HCT116 (cell line): Measurements from ENCODE around the gene ABHD11. TPM values are rescaled to one million over a fixed set of nuclear protein-coding genes. Genes with fewer than 3 reads are reported as not detected.

Experiments
- ATAC-seq: fragments of 200-7000 bp; cut with Tn5 transposase; 2 replicates; pipeline ENCODE4 v1.9.1; 2020; ENCODE audit warnings: mild to moderate bottlenecking, moderate library complexity
- BruUV-seq: library from RNA; stranded (reverse); fragments of 400-500 nt; replicated peaks from 2 replicates; lab custom pipeline; 2021; lab: Mats Ljungman, UMichigan
- CTCF ChIA-PET: fragments of 300-600 bp; sonication (Branson Sonifier 250); formaldehyde crosslinking; loops from one replicate; lab custom pipeline; 2021; ENCODE audit warnings: antibody characterized with exemption; lab: Charles Lee
- POLR2A ChIA-PET: fragments of 300-600, 350-600 bp; sonication (Branson Sonifier 250); formaldehyde crosslinking; loops from one replicate; lab custom pipeline; 2021; ENCODE audit warnings: antibody characterized with exemption; lab: Charles Lee
- RAD21 ChIA-PET, 2 experiments: fragments of 300-600 bp; sonication (Branson Sonifier 250); formaldehyde crosslinking; loops; one replicate each; lab custom pipeline; 2023; ENCODE audit warnings: low total read pairs in 2 of 2; ENCODE audit not compliant: uncharacterized antibody in 2 of 2, unreplicated experiment in 2 of 2, low non-redundant PET in 1 of 2; lab: Charles Lee
- DNase-seq: peaks from one replicate; pipeline ENCODE4 v3.0.0-alpha.2; 2010; ENCODE audit warnings: low read depth, low spot score
- H2AFZ ChIP-seq: fragments of 200-600 bp; shearing (Covaris generic), sonication (generic); 2 replicates; pipeline ENCODE4 v1.6.1; 2017; ENCODE audit warnings: low read depth, mixed run types, mixed read lengths, antibody characterized with exemption, low read length; ENCODE audit not compliant: poor library complexity, severe bottlenecking
- H3K27ac ChIP-seq: 2 replicates; pipeline ENCODE4 v1.5.1; 2012; ENCODE audit warnings: low read depth, low read length
- H3K27me3 ChIP-seq: fragments of 200-600 bp; sonication (generic); 2 replicates; pipeline ENCODE4 v1.6.1; 2016; ENCODE audit warnings: mixed run types, low read length, mixed read lengths; ENCODE audit not compliant: insufficient read depth
- H3K36me3 ChIP-seq, 2 experiments: fragments of 200-500 bp in 1 of 2; fragments of 200-600 bp in 1 of 2; sonication (Bioruptor generic) in 1 of 2; sonication (generic) in 1 of 2; 2 replicates each; pipeline versions ENCODE4 v1.5.1 to v1.6.1; 2014 to 2016; ENCODE audit warnings: low read length in 2 of 2, inconsistent platforms in 1 of 2, mixed read lengths in 1 of 2, mixed run types in 1 of 2; ENCODE audit not compliant: insufficient read depth in 2 of 2, control insufficient read depth in 1 of 2
- H3K4me1 ChIP-seq, 2 experiments: fragments of 200-600 bp in 1 of 2; sonication (generic) in 1 of 2; 2 replicates each; pipeline versions ENCODE4 v1.5.1 to v1.6.1; 2012 to 2017; ENCODE audit warnings: low read length in 2 of 2, inconsistent platforms in 1 of 2, mild to moderate bottlenecking in 1 of 2, mixed read lengths in 1 of 2, mixed run types in 1 of 2, moderate library complexity in 1 of 2; ENCODE audit not compliant: insufficient read depth in 2 of 2, control insufficient read depth in 1 of 2
- H3K4me2 ChIP-seq: fragments of 200-600 bp; sonication (generic); 2 replicates; pipeline ENCODE4 v1.6.1; 2017; ENCODE audit warnings: mixed run types, low read length, mixed read lengths
- H3K4me3 ChIP-seq, 2 experiments: fragments of 200-600 bp in 1 of 2; sonication (generic) in 1 of 2; replicated peaks in 1 of 2; 2 replicates each; pipeline ENCODE4 v1.5.1; 2011 to 2016; ENCODE audit warnings: low read length in 2 of 2, control low read depth in 1 of 2, low read depth in 1 of 2, mild to moderate bottlenecking in 1 of 2, mixed read lengths in 1 of 2, mixed run types in 1 of 2
- H3K79me2 ChIP-seq: fragments of 200-600 bp; sonication (generic); 2 replicates; pipeline ENCODE4 v1.6.1; 2017; ENCODE audit warnings: mild to moderate bottlenecking, mixed run types, low read length, moderate library complexity, mixed read lengths; ENCODE audit not compliant: insufficient read depth
- H3K9ac ChIP-seq: fragments of 200-600 bp; sonication (generic); 2 replicates; pipeline ENCODE4 v1.6.1; 2016; ENCODE audit warnings: low read length, mixed read lengths
- H3K9me2 ChIP-seq: fragments of 200-600 bp; sonication (generic), shearing (Covaris generic); 2 replicates; pipeline ENCODE4 v1.6.1; 2017; ENCODE audit warnings: mixed run types, mild to moderate bottlenecking, moderate library complexity; ENCODE audit not compliant: insufficient read depth
- H3K9me3 ChIP-seq, 2 experiments: fragments of 200-500 bp in 1 of 2; fragments of 200-600 bp in 1 of 2; sonication (Bioruptor generic) in 1 of 2; sonication (generic) in 1 of 2; 2 replicates each; pipeline ENCODE4 v1.6.1; 2014 to 2017; ENCODE audit warnings: low read length in 2 of 2, mixed read lengths in 2 of 2, inconsistent platforms in 1 of 2, low read depth in 1 of 2, mild to moderate bottlenecking in 1 of 2, mixed run types in 1 of 2, moderate library complexity in 1 of 2; ENCODE audit not compliant: control insufficient read depth in 1 of 2, insufficient read depth in 1 of 2
- H4K20me1 ChIP-seq: fragments of 200-600 bp; sonication (generic), shearing (Covaris generic); 2 replicates; pipeline ENCODE4 v1.6.1; 2017; ENCODE audit warnings: mixed run types, mild to moderate bottlenecking, moderate library complexity; ENCODE audit not compliant: insufficient read depth
- CBX3 ChIP-seq: IDR thresholded peaks from 2 replicates; pipeline ENCODE4 v1.6.1; 2012; ENCODE audit warnings: low read depth
- CEBPB ChIP-seq: IDR thresholded peaks from 2 replicates; pipeline ENCODE4 v1.6.1; 2012; ENCODE audit warnings: low read depth
- EGR1 ChIP-seq: IDR thresholded peaks from 2 replicates; pipeline ENCODE4 v1.6.1; 2012; ENCODE audit warnings: low read depth
- ELF1 ChIP-seq: IDR thresholded peaks from 2 replicates; pipeline ENCODE4 v1.6.1; 2012; ENCODE audit warnings: low read depth, borderline replicate concordance
- EZH2 ChIP-seq: fragments of 200-600 bp; sonication (generic); IDR thresholded peaks from 2 replicates; pipeline ENCODE4 v1.6.1; 2017; ENCODE audit warnings: antibody characterized with exemption, mixed run types
- FOSL1 ChIP-seq: IDR thresholded peaks from 2 replicates; pipeline ENCODE4 v1.6.1; 2012; ENCODE audit warnings: low read depth
- JUND ChIP-seq: IDR thresholded peaks from 2 replicates; pipeline ENCODE4 v1.6.1; 2012
- POLR2A ChIP-seq: IDR thresholded peaks from 2 replicates; pipeline ENCODE4 v1.7.0; 2011; ENCODE audit warnings: borderline replicate concordance; ENCODE audit not compliant: insufficient read depth, insufficient read length; ENCODE audit errors: extremely low read depth
- RAD21 ChIP-seq: IDR thresholded peaks from 2 replicates; pipeline ENCODE4 v1.6.1; 2012; ENCODE audit warnings: low read depth, mild to moderate bottlenecking
- SIN3A ChIP-seq: IDR thresholded peaks from 2 replicates; pipeline ENCODE4 v1.6.1; 2012; ENCODE audit warnings: low read depth
- SP1 ChIP-seq: IDR thresholded peaks from 2 replicates; pipeline ENCODE4 v1.6.1; 2012; ENCODE audit warnings: low read depth
- SRF ChIP-seq: IDR thresholded peaks from 2 replicates; pipeline ENCODE4 v1.6.1; 2012; ENCODE audit warnings: low read depth
- TCF7L2 ChIP-seq: IDR thresholded peaks from 2 replicates; pipeline ENCODE4 v1.7.0; 2011; ENCODE audit warnings: borderline replicate concordance, inconsistent platforms; ENCODE audit not compliant: insufficient read depth, insufficient read length; ENCODE audit errors: extremely low read depth
- YY1 ChIP-seq: IDR thresholded peaks from 2 replicates; pipeline ENCODE4 v1.6.1; 2011; ENCODE audit warnings: low read length, low read depth, moderate library complexity, mild to moderate bottlenecking; ENCODE audit not compliant: insufficient replicate concordance; ENCODE audit errors: extremely low read depth
- ZFX ChIP-seq: fragments of 450-650 bp; IDR thresholded peaks from 2 replicates; pipeline ENCODE4 v1.6.1; 2017
- ZNF274 ChIP-seq: fragments of 200-500 bp; sonication (Bioruptor generic); IDR thresholded peaks from 2 replicates; pipeline ENCODE4 v1.6.1; 2014; ENCODE audit warnings: mild to moderate bottlenecking, low read depth, low read length, inconsistent platforms
- intact Hi-C: fragments of 100-400 bp; cut with micrococcal nuclease; formaldehyde crosslinking; loops from 2 replicates; pipeline ENCODE4 v1.10.0; 2022
- total RNA-seq: library from RNA; stranded (reverse); gene quantifications from one replicate; pipeline ENCODE4 v1.2.1, GENCODE V29; 2021; ENCODE audit not compliant: unreplicated experiment
- TF ChIP-seq, protein P1 (sequence below): IDR thresholded peaks from 2 replicates; pipeline ENCODE4 v1.6.1; 2011; ENCODE audit warnings: mild to moderate bottlenecking, low read length, moderate library complexity; ENCODE audit not compliant: insufficient replicate concordance; ENCODE audit errors: extremely low read depth
- TF ChIP-seq, protein P2 (sequence below): IDR thresholded peaks from 2 replicates; pipeline ENCODE4 v1.6.1; 2012; ENCODE audit warnings: low read depth

Gene ABHD11
- total RNA-seq, 1 experiment from 2014 or later, result 69.8 TPM

DNA sequence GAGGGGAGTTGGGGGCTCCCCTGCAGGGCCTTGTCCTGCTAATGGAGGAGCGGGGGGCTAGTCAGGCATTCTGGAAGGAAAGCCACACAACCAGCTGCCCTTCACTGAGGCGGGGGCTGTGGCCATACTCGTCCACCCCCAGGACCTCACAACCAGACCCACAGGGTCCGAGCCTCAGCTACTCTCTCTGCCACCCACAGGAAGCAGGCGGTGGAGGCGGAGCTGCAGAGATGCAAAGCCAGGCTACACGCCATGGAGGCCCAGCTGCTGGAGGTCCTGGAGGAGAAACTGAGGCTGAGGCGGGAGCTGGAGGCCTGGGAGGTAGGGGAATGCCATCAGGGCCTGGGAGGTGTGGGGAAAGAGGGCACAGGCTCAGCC, 3.1 kb downstream of the ABHD11 start:
- no TSS peak for BruUV-seq
- no peak for DNase-seq
- H3K4me2 ChIP-seq, result peak overlapping the region; percentile 58
- no peaks in the 10 kb centered on the region for H3K9me3 ChIP-seq
- CTCF ChIA-PET, result interaction anchor here (1.2 to 1.9 kb wide), 6 partner anchors 10 to 128 kb away, joined by 4 to 18 read pairs (median 7); no protein-coding TSS in a partner anchor
- intact Hi-C loops, result loop anchor here (10.0 kb wide), 1 partner anchor 411 kb away; the partner anchor contains the start of genes FKBP6 and TRIM50
- no peak overlapping the region for H3K4me3 ChIP-seq
- peaks cover 28% of the 10 kb centered on the region for H3K79me2 ChIP-seq
- no peak for ATAC-seq
- peaks cover 7 to 22% of the 10 kb centered on the region in 2 experiments; a peak in 1 of 4 replicates for H3K36me3 ChIP-seq
- H3K9ac ChIP-seq, result peak overlapping the region; percentile 54
- no peaks in the 10 kb centered on the region for H3K9me2 ChIP-seq
- peaks cover 8% of the 10 kb centered on the region; the same call in 1 of the 2 replicates for H4K20me1 ChIP-seq
- no peak overlapping the region for H2AFZ ChIP-seq
- no peak for TF ChIP-seq FOSL1
- no peak for TF ChIP-seq ZFX
- TF ChIP-seq SRF, result no peak
- TF ChIP-seq EZH2, result no peak
- TF ChIP-seq POLR2A, result no peak
- TF ChIP-seq CBX3, result no peak
- TF ChIP-seq, protein P1, sequence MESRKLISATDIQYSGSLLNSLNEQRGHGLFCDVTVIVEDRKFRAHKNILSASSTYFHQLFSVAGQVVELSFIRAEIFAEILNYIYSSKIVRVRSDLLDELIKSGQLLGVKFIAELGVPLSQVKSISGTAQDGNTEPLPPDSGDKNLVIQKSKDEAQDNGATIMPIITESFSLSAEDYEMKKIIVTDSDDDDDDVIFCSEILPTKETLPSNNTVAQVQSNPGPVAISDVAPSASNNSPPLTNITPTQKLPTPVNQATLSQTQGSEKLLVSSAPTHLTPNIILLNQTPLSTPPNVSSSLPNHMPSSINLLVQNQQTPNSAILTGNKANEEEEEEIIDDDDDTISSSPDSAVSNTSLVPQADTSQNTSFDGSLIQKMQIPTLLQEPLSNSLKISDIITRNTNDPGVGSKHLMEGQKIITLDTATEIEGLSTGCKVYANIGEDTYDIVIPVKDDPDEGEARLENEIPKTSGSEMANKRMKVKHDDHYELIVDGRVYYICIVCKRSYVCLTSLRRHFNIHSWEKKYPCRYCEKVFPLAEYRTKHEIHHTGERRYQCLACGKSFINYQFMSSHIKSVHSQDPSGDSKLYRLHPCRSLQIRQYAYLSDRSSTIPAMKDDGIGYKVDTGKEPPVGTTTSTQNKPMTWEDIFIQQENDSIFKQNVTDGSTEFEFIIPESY, result no peak
- no peak for TF ChIP-seq SP1
- TF ChIP-seq JUND, result no peak
- TF ChIP-seq, protein P2, sequence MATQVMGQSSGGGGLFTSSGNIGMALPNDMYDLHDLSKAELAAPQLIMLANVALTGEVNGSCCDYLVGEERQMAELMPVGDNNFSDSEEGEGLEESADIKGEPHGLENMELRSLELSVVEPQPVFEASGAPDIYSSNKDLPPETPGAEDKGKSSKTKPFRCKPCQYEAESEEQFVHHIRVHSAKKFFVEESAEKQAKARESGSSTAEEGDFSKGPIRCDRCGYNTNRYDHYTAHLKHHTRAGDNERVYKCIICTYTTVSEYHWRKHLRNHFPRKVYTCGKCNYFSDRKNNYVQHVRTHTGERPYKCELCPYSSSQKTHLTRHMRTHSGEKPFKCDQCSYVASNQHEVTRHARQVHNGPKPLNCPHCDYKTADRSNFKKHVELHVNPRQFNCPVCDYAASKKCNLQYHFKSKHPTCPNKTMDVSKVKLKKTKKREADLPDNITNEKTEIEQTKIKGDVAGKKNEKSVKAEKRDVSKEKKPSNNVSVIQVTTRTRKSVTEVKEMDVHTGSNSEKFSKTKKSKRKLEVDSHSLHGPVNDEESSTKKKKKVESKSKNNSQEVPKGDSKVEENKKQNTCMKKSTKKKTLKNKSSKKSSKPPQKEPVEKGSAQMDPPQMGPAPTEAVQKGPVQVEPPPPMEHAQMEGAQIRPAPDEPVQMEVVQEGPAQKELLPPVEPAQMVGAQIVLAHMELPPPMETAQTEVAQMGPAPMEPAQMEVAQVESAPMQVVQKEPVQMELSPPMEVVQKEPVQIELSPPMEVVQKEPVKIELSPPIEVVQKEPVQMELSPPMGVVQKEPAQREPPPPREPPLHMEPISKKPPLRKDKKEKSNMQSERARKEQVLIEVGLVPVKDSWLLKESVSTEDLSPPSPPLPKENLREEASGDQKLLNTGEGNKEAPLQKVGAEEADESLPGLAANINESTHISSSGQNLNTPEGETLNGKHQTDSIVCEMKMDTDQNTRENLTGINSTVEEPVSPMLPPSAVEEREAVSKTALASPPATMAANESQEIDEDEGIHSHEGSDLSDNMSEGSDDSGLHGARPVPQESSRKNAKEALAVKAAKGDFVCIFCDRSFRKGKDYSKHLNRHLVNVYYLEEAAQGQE, result no peak
- no peak for TF ChIP-seq YY1
- no peak for TF ChIP-seq SIN3A
- TF ChIP-seq CEBPB, result no peak
- TF ChIP-seq RAD21, result no peak
- no peak for TF ChIP-seq TCF7L2
- no peak for TF ChIP-seq EGR1
- no peak for TF ChIP-seq ZNF274
- no peak for TF ChIP-seq ELF1
- TF ChIP-seq, all 23 proteins: peak for 0
- Histone ChIP-seq H3K27me3 (no peaks in the 10 kb centered on the region), H3K27ac (peak overlapping the region; percentile 56; the same call in 1 of the 2 replicates), H3K4me1 (peaks cover 23 to 51% of the 10 kb centered on the region in 2 experiments)
- RAD21 ChIA-PET, result interaction anchor here in 1 of 2 experiments (1.2 to 2.1 kb wide), 3 partner anchors 10 to 129 kb away, joined by 3 to 7 read pairs (median 5); no protein-coding TSS in a partner anchor
- POLR2A ChIA-PET, result interaction anchor here (1.2 to 2.4 kb wide), 3 partner anchors 74 to 107 kb away, joined by 3 to 12 read pairs (median 3); partner anchors contain the start of gene METTL27
